ENCODE measurements around the gene CNOT6L.

Gene CNOT6L

GRCh38 chr4:77815636-77816035 lies 3.5 kb downstream of the CNOT6L start:
- POLR2A ChIA-PET = no interaction called here
- no peak for DNase-seq (ENCODE audit: extremely low spot score)
- no peak for TF ChIP-seq ELF4 (IDR thresholded peaks at IDR 0.05)
- no peak for TF ChIP-seq TARDBP (IDR thresholded peaks at IDR 0.05)
- no peak for TF ChIP-seq FOXA1 (IDR thresholded peaks at IDR 0.05)
- no peak for TF ChIP-seq FOXM1 (IDR thresholded peaks at IDR 0.05; ENCODE audit: borderline replicate concordance)
- no peak for TF ChIP-seq NFRKB (IDR thresholded peaks at IDR 0.05)
- no peak for TF ChIP-seq BHLHE40 (IDR thresholded peaks at IDR 0.05; ENCODE audit: borderline replicate concordance)
- no peak for TF ChIP-seq SUZ12 (IDR thresholded peaks at IDR 0.05)
- TF ChIP-seq CTBP1 (IDR thresholded peaks at IDR 0.05; ENCODE audit: borderline replicate concordance) = no peak
- no peak for TF ChIP-seq SP1 (IDR thresholded peaks at IDR 0.05)
- no peak for TF ChIP-seq LEF1 (IDR thresholded peaks at IDR 0.05; ENCODE audit: borderline replicate concordance)
- no peak for TF ChIP-seq ZNF384 (IDR thresholded peaks at IDR 0.05)
- TF ChIP-seq L3MBTL2 (conservative IDR thresholded peaks at IDR 0.05) = no peak
- no peak for TF ChIP-seq PKNOX1 (IDR thresholded peaks at IDR 0.05)
- CTCF ChIA-PET = no interaction called here

GRCh38 chr4:77805840-77806239 lies 13.3 kb downstream of the CNOT6L start:
- TF ChIP-seq FOXM1 (IDR thresholded peaks at IDR 0.05; ENCODE audit: borderline replicate concordance) (no peak), SP1 (IDR thresholded peaks at IDR 0.05) (no peak), BHLHE40 (IDR thresholded peaks at IDR 0.05; ENCODE audit: borderline replicate concordance) (no peak), L3MBTL2 (conservative IDR thresholded peaks at IDR 0.05) (no peak), ARNT (IDR thresholded peaks at IDR 0.05) (no peak), PKNOX1 (IDR thresholded peaks at IDR 0.05) (no peak), NFRKB (IDR thresholded peaks at IDR 0.05) (no peak), FOXK2 (IDR thresholded peaks at IDR 0.05) (no peak), SUZ12 (IDR thresholded peaks at IDR 0.05) (no peak), ELF4 (IDR thresholded peaks at IDR 0.05) (no peak)
- DNase-seq (ENCODE audit: extremely low spot score) = no peak
- ChIA-PET POLR2A (interaction anchor here (1.0 kb wide), 1 partner anchor 14 kb away, joined by 3 read pairs; no protein-coding TSS in a partner anchor), CTCF (no interaction called here)

- POLR2A ChIA-PET = no interaction called here
Measured at GRCh38 chr4:77804471-77804870, 14.7 kb downstream of the CNOT6L start.

GRCh38 chr4:77802402-77802801 lies 16.8 kb downstream of the CNOT6L start:
- no peak for DNase-seq (ENCODE audit: extremely low spot score)
- no peak for TF ChIP-seq TARDBP (IDR thresholded peaks at IDR 0.05)
- TF ChIP-seq BHLHE40 (IDR thresholded peaks at IDR 0.05; ENCODE audit: borderline replicate concordance) = no peak
- POLR2A ChIA-PET = no interaction called here
- CTCF ChIA-PET = no interaction called here

More at GRCh38 chr4:77804471-77804870, 14.7 kb downstream of the CNOT6L start:
- CTCF ChIA-PET = no interaction called here
- DNase-seq (ENCODE audit: extremely low spot score) = no peak
- TF ChIP-seq HDGF (IDR thresholded peaks at IDR 0.05; ENCODE audit: borderline replicate concordance) (no peak), SUZ12 (IDR thresholded peaks at IDR 0.05) (no peak), NFRKB (IDR thresholded peaks at IDR 0.05) (no peak), FOXA1 (IDR thresholded peaks at IDR 0.05) (no peak), TARDBP (IDR thresholded peaks at IDR 0.05) (no peak), FOXM1 (IDR thresholded peaks at IDR 0.05; ENCODE audit: borderline replicate concordance) (no peak), BHLHE40 (IDR thresholded peaks at IDR 0.05; ENCODE audit: borderline replicate concordance) (no peak), ZNF384 (IDR thresholded peaks at IDR 0.05) (no peak), CTBP1 (IDR thresholded peaks at IDR 0.05; ENCODE audit: borderline replicate concordance) (no peak), PKNOX1 (IDR thresholded peaks at IDR 0.05) (no peak), SP1 (IDR thresholded peaks at IDR 0.05) (no peak), FOXK2 (IDR thresholded peaks at IDR 0.05) (no peak), ELF4 (IDR thresholded peaks at IDR 0.05) (no peak), LEF1 (IDR thresholded peaks at IDR 0.05; ENCODE audit: borderline replicate concordance) (no peak), ARNT (IDR thresholded peaks at IDR 0.05) (no peak), L3MBTL2 (conservative IDR thresholded peaks at IDR 0.05) (no peak)

GRCh38 chr4:77801260-77801608 lies 17.9 kb downstream of the CNOT6L start:
- ChIA-PET CTCF (interaction anchor here (0.9 kb wide), 1 partner anchor 16 kb away, joined by 3 read pairs; no protein-coding TSS in a partner anchor), POLR2A (interaction anchor here (1.0 kb wide), 2 partner anchors 19 to 61 kb away, joined by 4 to 7 read pairs; partner anchors contain the start of gene MRPL1)
- DNase-seq (ENCODE audit: extremely low spot score) = no peak
- TF ChIP-seq FOXM1 (IDR thresholded peaks at IDR 0.05; ENCODE audit: borderline replicate concordance) = no peak

GRCh38 chr4:77800483-77801259 lies 18.5 kb downstream of the CNOT6L start:
- DNase-seq (ENCODE audit: extremely low spot score) = no peak
- CTCF ChIA-PET = interaction anchor here (0.9 kb wide), 1 partner anchor 17 kb away, joined by 3 read pairs; no protein-coding TSS in a partner anchor
- no peak for TF ChIP-seq LEF1 (IDR thresholded peaks at IDR 0.05; ENCODE audit: borderline replicate concordance)
- POLR2A ChIA-PET = interaction anchor here (1.0 kb wide), 2 partner anchors 19 to 62 kb away, joined by 4 to 7 read pairs; partner anchors contain the start of gene MRPL1

- POLR2A ChIA-PET = interaction anchor here (1.0 kb wide), 2 partner anchors 20 to 62 kb away, joined by 4 to 7 read pairs; partner anchors contain the start of gene MRPL1
- CTCF ChIA-PET = no interaction called here
- no peak for DNase-seq (ENCODE audit: extremely low spot score)
- no peak for TF ChIP-seq TARDBP (IDR thresholded peaks at IDR 0.05)
- no peak for TF ChIP-seq HDGF (IDR thresholded peaks at IDR 0.05; ENCODE audit: borderline replicate concordance)
- no peak for TF ChIP-seq CTBP1 (IDR thresholded peaks at IDR 0.05; ENCODE audit: borderline replicate concordance)
- TF ChIP-seq FOXM1 (IDR thresholded peaks at IDR 0.05; ENCODE audit: borderline replicate concordance) = no peak
- no peak for TF ChIP-seq NFRKB (IDR thresholded peaks at IDR 0.05)
- no peak for TF ChIP-seq FOXA1 (IDR thresholded peaks at IDR 0.05)
- no peak for TF ChIP-seq ARNT (IDR thresholded peaks at IDR 0.05)
- no peak for TF ChIP-seq ELF4 (IDR thresholded peaks at IDR 0.05)
- TF ChIP-seq SP1 (IDR thresholded peaks at IDR 0.05) = no peak
- no peak for TF ChIP-seq PKNOX1 (IDR thresholded peaks at IDR 0.05)
- no peak for TF ChIP-seq L3MBTL2 (conservative IDR thresholded peaks at IDR 0.05)
- TF ChIP-seq ZNF384 (IDR thresholded peaks at IDR 0.05) = no peak
Measured at GRCh38 chr4:77800077-77800476, 19.1 kb downstream of the CNOT6L start.
